Spleen (tissue), 7 donors: ENCODE measurements around the gene RPTOR.

Experiments used
- CTCF ChIP-seq, 11 experiments: fragments of 200-600 bp in 7 of 11; fragments of 450-650 bp in 4 of 11; sonication (generic) in 4 of 11; IDR thresholded peaks in 8 of 11; conservative IDR thresholded peaks in 3 of 11; 1 replicate in 7 of 11; 2 replicates in 4 of 11; pipeline versions ENCODE4 v1.4.0 to v1.8.0; 2016 to 2021; ENCODE audit warnings: antibody characterized with exemption in 11 of 11, inconsistent platforms in 4 of 11, mild to moderate bottlenecking in 1 of 11
- POLR2A ChIP-seq, 3 donors: fragments of 450-650 bp; IDR thresholded peaks; one replicate each; pipeline ENCODE4 v1.5.1; 2017; ENCODE audit warnings: antibody characterized with exemption in 3 of 3, mild to moderate bottlenecking in 1 of 3
- POLR2AphosphoS5 ChIP-seq, 3 donors: sonication (generic); formaldehyde crosslinking; IDR thresholded peaks; one replicate each; pipeline ENCODE4 v1.5.1; 2017; ENCODE audit warnings: antibody characterized with exemption in 3 of 3
- donor health status: DM: no; HTN: no; CAD: no; lungs with moderate emphysema.
- donor health status: DM: no; HTN: no; CAD: no.
- donor health status: DM: no; HTN: no; CAD: no.

GRCh38 chr17:80853076-80853475, 308.4 kb downstream of the RPTOR start:
- TF ChIP-seq CTCF (IDR thresholded peaks at IDR 0.05 in 8 of 11, conservative IDR thresholded peaks at IDR 0.05 in 3 of 11) = no peak
- TF ChIP-seq POLR2AphosphoS5 (IDR thresholded peaks at IDR 0.05) = no peak
- TF ChIP-seq POLR2A (IDR thresholded peaks at IDR 0.05) = no peak
